GM19455 (cell line): ENCODE measurements around the gene ORAI2.
"Not testable (repeated sequence)": the region's sequence is repeated elsewhere in the genome, so short reads cannot be mapped to it uniquely, and the experiment has no call there.

Experiments used
- ATAC-seq: cut with Tn5 transposase; IDR thresholded peaks from one replicate; pipeline ENCODE4 v1.9.1; 2021; ENCODE audit not compliant: unreplicated experiment

ORAI2 gene

GRCh38 chr7:102468478-102469350 lies 35.3 kb downstream of the ORAI2 start:
- no peak for ATAC-seq

DNA sequence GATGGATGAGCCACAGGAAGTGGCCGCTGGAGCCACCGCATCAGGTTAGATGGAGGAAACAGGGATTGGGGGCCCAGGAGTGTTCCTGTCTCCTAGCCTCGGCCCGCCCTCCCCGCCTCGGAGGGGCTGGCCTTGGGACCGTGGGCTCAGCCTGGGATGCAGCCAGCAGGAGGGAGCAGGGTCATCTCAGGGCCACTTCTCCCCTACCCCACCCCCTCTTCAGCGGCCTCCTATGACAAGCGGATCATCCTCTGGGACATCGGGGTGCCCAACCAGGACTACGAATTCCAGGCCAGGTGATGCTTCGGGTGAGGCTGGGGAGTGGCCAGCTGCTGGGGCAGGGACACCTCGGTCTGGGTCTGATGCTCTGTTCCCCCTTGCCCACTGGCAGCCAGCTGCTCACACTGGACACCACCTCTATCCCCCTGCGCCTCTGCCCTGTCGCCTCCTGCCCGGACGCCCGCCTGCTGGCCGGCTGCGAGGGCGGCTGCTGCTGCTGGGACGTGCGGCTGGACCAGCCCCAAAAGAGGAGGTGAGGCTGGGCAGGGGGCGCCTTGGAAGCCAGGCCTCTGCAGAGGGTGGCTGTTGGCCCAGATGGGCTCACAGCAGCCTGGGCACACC lies 36.1 kb downstream of the ORAI2 start:
- ATAC-seq = no peak

- ATAC-seq = no peak
Observed at GRCh38 chr7:102469972-102470825, 36.8 kb downstream of the ORAI2 start.

- no peak for ATAC-seq
Observed at GRCh38 chr7:102471791-102472125, 38.4 kb downstream of the ORAI2 start.

- no peak for ATAC-seq
Observed at GRCh38 chr7:102472126-102473041, 39.0 kb downstream of the ORAI2 start.

DNA sequence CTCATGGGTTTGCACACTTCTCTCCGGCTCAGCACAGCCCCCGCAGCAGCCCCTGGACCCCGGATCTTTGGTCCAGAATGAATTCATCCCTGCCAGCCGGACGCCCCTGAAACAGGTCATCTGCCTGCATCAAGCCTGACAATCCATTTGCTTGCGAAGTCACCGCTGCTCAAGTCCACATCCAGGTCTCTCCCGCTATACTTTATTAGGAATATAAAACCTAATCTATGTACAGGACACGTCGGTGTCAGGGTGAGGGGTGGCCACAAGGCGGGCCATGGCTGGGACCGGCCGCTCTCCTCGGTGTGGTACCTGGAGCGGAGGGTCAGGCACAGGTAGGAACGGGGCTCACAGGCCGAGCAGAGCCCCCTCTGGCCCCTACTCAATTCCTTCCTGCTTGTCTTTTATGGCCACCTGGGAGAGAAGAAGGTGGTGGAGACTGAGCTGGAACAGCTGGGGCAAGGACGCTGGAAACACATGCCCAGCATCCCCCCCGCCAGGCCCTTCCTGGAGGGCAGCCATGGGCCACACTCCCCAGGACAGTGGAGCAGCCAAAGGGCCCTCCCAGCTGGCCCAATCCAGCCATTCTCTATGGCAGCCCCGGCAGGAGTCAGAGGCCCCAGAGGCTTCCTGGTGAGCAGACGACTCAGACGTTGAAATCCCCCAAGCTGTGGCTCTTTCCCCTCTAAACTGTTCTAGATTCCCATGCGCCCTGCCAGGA lies 40.1 kb downstream of the ORAI2 start:
- ATAC-seq = no peak

- not testable (repeated sequence) for ATAC-seq
Observed at GRCh38 chr7:102474116-102474515, 40.7 kb downstream of the ORAI2 start.

- ATAC-seq = not testable (repeated sequence)
Observed at GRCh38 chr7:102474736-102475435, 41.5 kb downstream of the ORAI2 start.

GRCh38 chr7:102478314-102479208 lies 45.2 kb downstream of the ORAI2 start, which contains the start of gene POLR2J:
Gene POLR2J (minus strand): TSS chr7:102478922. CDS start chr7:102478860, 62 bp downstream.
- peak; percentile 79 for ATAC-seq

DNA sequence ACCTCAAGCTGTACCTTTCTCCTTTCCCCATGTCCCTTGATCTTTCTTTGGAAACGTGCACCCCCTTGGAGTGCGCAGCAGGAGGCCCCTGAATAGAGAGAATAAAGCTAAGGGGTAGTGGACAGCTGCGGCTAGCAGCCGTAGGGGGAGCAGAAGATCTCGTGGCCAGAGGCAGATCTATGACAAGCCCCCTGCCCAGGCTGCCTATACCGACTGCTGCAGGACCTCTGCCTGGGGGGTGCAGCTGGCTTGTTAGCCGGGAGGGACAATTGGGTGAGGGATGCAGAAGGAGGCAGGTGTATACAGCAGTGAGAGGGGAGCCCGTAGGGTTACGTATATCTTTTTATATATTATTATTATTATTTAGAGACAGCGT lies 45.8 kb downstream of the ORAI2 start:
- ATAC-seq = peak; percentile 26

DNA sequence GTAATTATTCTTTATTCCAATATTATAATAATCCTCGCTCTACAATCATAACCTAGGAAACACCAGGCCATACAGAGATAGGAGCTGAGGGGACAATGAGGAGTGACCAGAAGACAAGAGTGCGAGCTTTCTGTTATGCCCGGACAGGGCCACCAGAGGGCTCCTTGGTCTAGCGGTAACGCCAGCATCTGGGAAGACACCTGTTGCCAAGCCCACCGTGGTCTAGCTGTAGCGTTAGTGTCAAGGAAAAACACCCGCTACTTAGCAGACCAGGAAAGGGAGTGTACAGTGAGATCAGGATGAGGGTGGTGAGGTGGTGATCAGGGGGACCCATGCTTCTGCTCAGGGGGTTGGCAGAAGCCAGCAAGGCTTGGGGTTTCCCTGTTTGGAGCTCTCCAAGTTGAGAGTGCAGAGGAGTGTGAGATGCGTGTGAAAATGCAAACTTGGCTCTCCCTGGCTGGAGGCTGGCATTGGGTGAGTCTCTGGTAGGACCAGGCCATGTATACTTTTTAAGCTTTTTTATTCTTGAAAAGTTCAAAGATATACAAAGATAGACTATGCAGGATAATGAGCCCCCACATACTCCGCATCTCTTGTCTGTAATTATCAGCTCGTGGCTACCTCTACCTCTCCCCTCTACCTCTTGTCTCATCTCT lies 46.7 kb downstream of the ORAI2 start:
- not testable (repeated sequence) for ATAC-seq

GRCh38 chr7:102481962-102482361 lies 48.6 kb downstream of the ORAI2 start:
- ATAC-seq = not testable (repeated sequence)

GRCh38 chr7:102484317-102484716 lies 50.9 kb downstream of the ORAI2 start:
- not testable (repeated sequence) for ATAC-seq

DNA sequence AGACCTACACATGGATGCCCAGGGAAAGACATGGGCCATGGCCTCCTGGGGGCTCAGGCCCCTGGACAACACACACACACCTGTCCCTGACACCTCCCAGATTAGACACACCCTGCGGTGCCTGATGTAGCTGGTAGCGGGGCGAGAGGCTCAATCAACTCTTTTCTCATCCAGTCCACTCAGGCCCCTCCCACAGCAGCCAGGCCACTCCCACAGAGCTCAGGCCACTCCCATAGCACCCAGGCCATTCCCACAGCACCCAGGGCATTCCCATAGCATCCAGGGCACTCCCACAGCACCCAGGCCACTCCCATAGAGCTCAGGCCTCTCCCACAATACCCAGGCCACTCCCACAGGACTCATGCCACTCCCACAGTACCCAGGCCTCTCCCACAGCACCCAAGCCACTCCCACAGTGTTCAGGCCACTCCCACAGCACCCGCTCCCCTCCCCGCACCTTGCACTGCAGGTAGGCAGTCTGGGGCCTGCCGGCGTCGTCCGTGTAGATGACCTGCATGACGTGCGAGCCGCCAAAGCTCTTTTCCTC lies 57.2 kb downstream of the ORAI2 start:
- not testable (repeated sequence) for ATAC-seq

DNA sequence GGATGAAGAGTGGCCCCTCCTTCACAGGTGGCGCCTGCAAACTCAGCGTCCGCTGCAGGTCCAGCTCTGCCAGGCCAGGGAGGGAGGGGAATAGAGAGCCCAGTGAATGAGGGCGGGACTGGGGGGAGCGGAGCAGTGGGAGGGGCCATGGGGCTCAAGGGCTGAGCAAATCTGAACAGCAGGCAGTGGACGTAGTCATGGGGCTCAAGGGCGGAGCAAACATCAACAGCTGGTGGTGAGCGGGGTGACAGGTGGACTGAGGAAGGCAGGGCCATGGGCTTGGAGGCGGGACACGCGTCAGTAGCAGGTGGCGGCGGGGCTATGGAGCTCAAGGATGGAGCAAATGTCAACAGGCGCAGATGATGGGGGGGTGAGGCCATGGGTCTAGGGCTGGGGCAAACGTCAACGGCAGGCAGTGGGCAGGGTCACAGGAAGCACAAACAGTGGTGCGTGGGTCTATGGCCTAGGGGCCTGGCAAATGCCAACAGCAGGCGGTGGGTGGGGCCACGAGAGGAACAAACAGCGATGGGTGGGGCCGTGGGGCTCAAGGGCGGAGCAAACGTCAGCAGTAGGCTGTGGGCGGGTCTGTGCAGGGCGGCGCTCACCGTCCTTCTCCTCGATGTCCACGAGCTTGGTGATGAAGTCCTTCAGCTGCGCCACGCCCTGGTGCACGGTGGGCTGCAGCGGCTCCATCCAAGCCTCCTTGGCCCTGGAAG lies 60.0 kb downstream of the ORAI2 start:
- peak; percentile 62 for ATAC-seq

- ATAC-seq = peak; percentile 11
Observed at GRCh38 chr7:102494026-102494425, 60.7 kb downstream of the ORAI2 start.
